Spleen (tissue), 11 donors: Measurements from ENCODE around the gene ABCA2. TPM values are rescaled to one million over a fixed set of nuclear protein-coding genes. Genes with fewer than 3 reads are reported as not detected.
A peak's percentile ranks its signal among the peaks of the same experiment; 100 is the strongest.

Experiments
- DNase-seq: peaks from one replicate; pipeline ENCODE4 v3.0.0-alpha.2; 2020
- H3K27ac ChIP-seq, 8 donors: fragments of 200-600 bp; sonication (generic) in 7 of 8; 1 replicate in 4 of 8; 2 replicates in 4 of 8; pipeline versions ENCODE4 v1.5.0 to v1.8.0; 2016 to 2021; ENCODE audit warnings: inconsistent platforms in 4 of 8, mild to moderate bottlenecking in 4 of 8, moderate library complexity in 1 of 8
- H3K27me3 ChIP-seq, 7 donors: fragments of 200-600 bp; sonication (generic) in 6 of 7; replicated peaks in 1 of 7; 1 replicate in 4 of 7; 2 replicates in 3 of 7; pipeline versions ENCODE4 v1.5.0 to v1.8.0; 2016 to 2021; ENCODE audit warnings: inconsistent platforms in 3 of 7, mild to moderate bottlenecking in 1 of 7
- H3K36me3 ChIP-seq, 6 donors: fragments of 200-600 bp; sonication (generic) in 5 of 6; 1 replicate in 4 of 6; 2 replicates in 2 of 6; pipeline versions ENCODE4 v1.5.0 to v1.8.0; 2016 to 2021; ENCODE audit warnings: inconsistent platforms in 2 of 6
- H3K4me1 ChIP-seq, 6 donors: fragments of 200-600 bp; sonication (generic) in 5 of 6; 1 replicate in 3 of 6; 2 replicates in 3 of 6; pipeline versions ENCODE4 v1.5.0 to v1.8.0; 2016 to 2021; ENCODE audit warnings: inconsistent platforms in 3 of 6
- H3K4me3 ChIP-seq, 8 donors: fragments of 200-600 bp; sonication (generic) in 7 of 8; 1 replicate in 4 of 8; 2 replicates in 4 of 8; pipeline versions ENCODE4 v1.5.0 to v1.8.0; 2016 to 2021; ENCODE audit warnings: inconsistent platforms in 4 of 8, mild to moderate bottlenecking in 4 of 8, moderate library complexity in 2 of 8
- H3K9me3 ChIP-seq, 8 donors: fragments of 200-600 bp; sonication (generic) in 7 of 8; 1 replicate in 4 of 8; 2 replicates in 4 of 8; pipeline versions ENCODE4 v1.5.0 to v1.8.0; 2016 to 2021; ENCODE audit warnings: inconsistent platforms in 4 of 8
- CTCF ChIP-seq, 11 experiments: fragments of 200-600 bp in 7 of 11; fragments of 450-650 bp in 4 of 11; sonication (generic) in 4 of 11; IDR thresholded peaks in 8 of 11; conservative IDR thresholded peaks in 3 of 11; 1 replicate in 7 of 11; 2 replicates in 4 of 11; pipeline versions ENCODE4 v1.4.0 to v1.8.0; 2016 to 2021; ENCODE audit warnings: antibody characterized with exemption in 11 of 11, inconsistent platforms in 4 of 11, mild to moderate bottlenecking in 1 of 11
- POLR2A ChIP-seq, 3 donors: fragments of 450-650 bp; IDR thresholded peaks; one replicate each; pipeline ENCODE4 v1.5.1; 2017; ENCODE audit warnings: antibody characterized with exemption in 3 of 3, mild to moderate bottlenecking in 1 of 3
- POLR2AphosphoS5 ChIP-seq, 3 donors: sonication (generic); formaldehyde crosslinking; IDR thresholded peaks; one replicate each; pipeline ENCODE4 v1.5.1; 2017; ENCODE audit warnings: antibody characterized with exemption in 3 of 3
- WGBS, 5 donors: extraction: QIAGEN DNeasy Blood & Tissue Kit in 3 of 5; methylation state at CpG; one replicate each; pipeline versions ENCODE4 v1.1.5 to v1.1.7; 2013 to 2018; 5-methylcytosine and 5-hydroxymethylcytosine counted together
- intact Hi-C: fragments of 100-400 bp; cut with DNase I; formaldehyde crosslinking; loops from one replicate; pipeline ENCODE4 v1.15.0; 2023; ENCODE audit warnings: low total_unique reads
- polyA plus RNA-seq, 3 donors: library from polyadenylated mRNA; stranded (reverse); fragments of 200-250 nt; gene quantifications; one replicate each; pipeline ENCODE4 v1.2.1, GENCODE V29; 2013
- total RNA-seq, 7 donors: library from RNA; depleted of rRNA in 3 of 7; stranded (reverse); fragments of >200 nt in 3 of 7; fragmentation: NEBNext Ultra II Directional in 4 of 7; extraction: Animal tissue kit (Norgen Biotek cat#: 25700) in 4 of 7; gene quantifications; one replicate each; pipeline versions ENCODE4 v1.1.0 to v1.2.1, GENCODE V29; 2016 to 2021
- donor health status: healthy with polysubstance abuse.
- donor health status: DM: no; HTN: no; CAD: no; lungs with moderate emphysema.
- donor health status: DM: no; HTN: no; CAD: no.
- donor health status: Bipolar disorder and iron deficiency.
- donor health status: healthy.
- donor health status: DM: no; HTN: no; CAD: no.
- donor health status: DM: yes; HTN: yes; CAD: no.

The ABCA2 gene
- total and polyA plus RNA-seq, 10 donors: 11.9 to 97.5 (median 53.2) TPM

GRCh38 chr9:137001857-137002645, 26.0 kb downstream of the ABCA2 start:
- intact Hi-C loops: no loop called here
- no peaks in the 10 kb centered on the region for H3K9me3 ChIP-seq
- H3K27me3 ChIP-seq: peaks cover 0 to 4% (median 0%) of the 10 kb centered on the region in 7 donors
- H3K4me1 ChIP-seq: peaks cover 32 to 75% (median 47%) of the 10 kb centered on the region in 6 donors
- no peaks in the 10 kb centered on the region for H3K36me3 ChIP-seq
- no peak for DNase-seq
- no peak overlapping the region for H3K4me3 ChIP-seq
- TF ChIP-seq CTCF (IDR thresholded peaks at IDR 0.05 in 8 of 11, conservative IDR thresholded peaks at IDR 0.05 in 3 of 11) (no peak), POLR2AphosphoS5 (IDR thresholded peaks at IDR 0.05) (no peak), POLR2A (IDR thresholded peaks at IDR 0.05) (no peak)
- 87 to 91% (median 88%) methylated on average over 18 to 20 of the region's 20 CpGs for WGBS, 5 donors
- H3K27ac ChIP-seq: no peak overlapping the region

- intact Hi-C loops: no loop called here
- TF ChIP-seq POLR2A (IDR thresholded peaks at IDR 0.05) (no peak), POLR2AphosphoS5 (IDR thresholded peaks at IDR 0.05) (peak in 1 of 3 donors; percentile 52)
- Histone ChIP-seq H3K9me3 (no peaks in the 10 kb centered on the region), H3K27me3 (peaks cover 0 to 21% (median 0%) of the 10 kb centered on the region in 7 donors), H3K4me3 (peak overlapping the region in 1 of 8 donors; percentile 45), H3K27ac (peak overlapping the region; percentile 63 to 89 (median 82)), H3K4me1 (peaks cover 47 to 76% (median 60%) of the 10 kb centered on the region in 6 donors), H3K36me3 (no peaks in the 10 kb centered on the region)
- no peak for DNase-seq
- 27 to 34% (median 30%) methylated on average over 10 of the region's 10 CpGs for WGBS, 5 donors
Measured at GRCh38 chr9:137000177-137000930, 27.7 kb downstream of the ABCA2 start.

GRCh38 chr9:136997830-136998234, 30.2 kb downstream of the ABCA2 start:
- H3K4me3 ChIP-seq: peak overlapping the region in 2 of 8 donors; percentile 27 to 63
- peaks cover 0 to 21% (median 4%) of the 10 kb centered on the region in 6 donors for H3K36me3 ChIP-seq
- H3K27ac ChIP-seq: peak overlapping the region in 7 of 8 donors; percentile 26 to 89 (median 78)
- peaks cover 55 to 99% (median 86%) of the 10 kb centered on the region in 6 donors for H3K4me1 ChIP-seq
- intact Hi-C loops: no loop called here
- no peak for DNase-seq
- peaks cover 0 to 30% (median 0%) of the 10 kb centered on the region in 7 donors for H3K27me3 ChIP-seq
- H3K9me3 ChIP-seq: no peaks in the 10 kb centered on the region
- TF ChIP-seq POLR2AphosphoS5 (IDR thresholded peaks at IDR 0.05) (peak in 1 of 3 donors; percentile 33), POLR2A (IDR thresholded peaks at IDR 0.05) (no peak), CTCF (IDR thresholded peaks at IDR 0.05 in 8 of 11, conservative IDR thresholded peaks at IDR 0.05 in 3 of 11) (peak in 2 of 11 experiments; percentile 14 to 30)
- WGBS, 5 donors: 16 to 39% (median 20%) methylated on average over 18 of the region's 18 CpGs

- Histone ChIP-seq H3K4me3 (peak overlapping the region in 3 of 8 donors; percentile 27 to 63 (median 30)), H3K27ac (peak overlapping the region; percentile 26 to 89 (median 78)), H3K36me3 (peaks cover 0 to 21% (median 4%) of the 10 kb centered on the region in 6 donors), H3K9me3 (no peaks in the 10 kb centered on the region), H3K4me1 (peaks cover 56 to 100% (median 90%) of the 10 kb centered on the region in 6 donors), H3K27me3 (peaks cover 0 to 30% (median 0%) of the 10 kb centered on the region in 7 donors)
- TF ChIP-seq CTCF (IDR thresholded peaks at IDR 0.05 in 8 of 11, conservative IDR thresholded peaks at IDR 0.05 in 3 of 11): no peak
- TF ChIP-seq POLR2AphosphoS5 (IDR thresholded peaks at IDR 0.05): no peak
- no peak for TF ChIP-seq POLR2A (IDR thresholded peaks at IDR 0.05)
- intact Hi-C loops: no loop called here
- 72 to 81% (median 78%) methylated on average over 8 to 10 of the region's 10 CpGs for WGBS, 5 donors
- no peak for DNase-seq
Measured at GRCh38 chr9:136997371-136997770, 30.7 kb downstream of the ABCA2 start.
